Neural cell (in vitro differentiated cells): Measurements from ENCODE around the gene ANKRD52.

ENCODE experiments used
- EP300 ChIP-seq: fragments of 450-650 bp; conservative IDR thresholded peaks from 2 replicates; pipeline ENCODE4 v1.6.1; 2014; ENCODE audit warnings: antibody characterized with exemption, mild to moderate bottlenecking, moderate library complexity; ENCODE audit not compliant: poor library complexity, severe bottlenecking
- EZH2 ChIP-seq: fragments of 200-600, 300-800 bp; shearing (Covaris generic), sonication (generic); IDR thresholded peaks from 2 replicates; pipeline ENCODE4 v1.6.1; 2014; ENCODE audit warnings: antibody characterized with exemption, low read length, borderline replicate concordance, mild to moderate bottlenecking; ENCODE audit not compliant: insufficient read depth, poor library complexity, severe bottlenecking
- MXI1 ChIP-seq: fragments of 450-650 bp; conservative IDR thresholded peaks from 2 replicates; pipeline ENCODE4 v1.6.1; 2014; ENCODE audit warnings: antibody characterized with exemption, mild to moderate bottlenecking; ENCODE audit not compliant: poor library complexity, severe bottlenecking
- POLR2AphosphoS5 ChIP-seq: IDR thresholded peaks from 2 replicates; pipeline ENCODE4 v1.6.1; 2012
- RAD21 ChIP-seq: fragments of 450-650 bp; conservative IDR thresholded peaks from 2 replicates; pipeline ENCODE4 v1.6.1; 2014; ENCODE audit warnings: antibody characterized with exemption, mild to moderate bottlenecking, moderate library complexity
- SMC3 ChIP-seq: fragments of 450-650 bp; conservative IDR thresholded peaks from 2 replicates; pipeline ENCODE4 v1.6.1; 2014; ENCODE audit warnings: antibody characterized with exemption, mild to moderate bottlenecking, moderate library complexity; ENCODE audit not compliant: poor library complexity
- TAF1 ChIP-seq: IDR thresholded peaks from 2 replicates; pipeline ENCODE4 v1.6.1; 2012; ENCODE audit warnings: low read depth
- TF ChIP-seq, protein P1 (sequence below): fragments of 450-650 bp; IDR thresholded peaks from 2 replicates; pipeline ENCODE4 v1.5.1; 2014; ENCODE audit warnings: antibody characterized with exemption, mild to moderate bottlenecking, moderate library complexity; ENCODE audit not compliant: poor library complexity, severe bottlenecking
- TF ChIP-seq, protein P2 (sequence below): IDR thresholded peaks from 2 replicates; pipeline ENCODE4 v1.6.1; 2012; ENCODE audit warnings: borderline replicate concordance

DNA sequence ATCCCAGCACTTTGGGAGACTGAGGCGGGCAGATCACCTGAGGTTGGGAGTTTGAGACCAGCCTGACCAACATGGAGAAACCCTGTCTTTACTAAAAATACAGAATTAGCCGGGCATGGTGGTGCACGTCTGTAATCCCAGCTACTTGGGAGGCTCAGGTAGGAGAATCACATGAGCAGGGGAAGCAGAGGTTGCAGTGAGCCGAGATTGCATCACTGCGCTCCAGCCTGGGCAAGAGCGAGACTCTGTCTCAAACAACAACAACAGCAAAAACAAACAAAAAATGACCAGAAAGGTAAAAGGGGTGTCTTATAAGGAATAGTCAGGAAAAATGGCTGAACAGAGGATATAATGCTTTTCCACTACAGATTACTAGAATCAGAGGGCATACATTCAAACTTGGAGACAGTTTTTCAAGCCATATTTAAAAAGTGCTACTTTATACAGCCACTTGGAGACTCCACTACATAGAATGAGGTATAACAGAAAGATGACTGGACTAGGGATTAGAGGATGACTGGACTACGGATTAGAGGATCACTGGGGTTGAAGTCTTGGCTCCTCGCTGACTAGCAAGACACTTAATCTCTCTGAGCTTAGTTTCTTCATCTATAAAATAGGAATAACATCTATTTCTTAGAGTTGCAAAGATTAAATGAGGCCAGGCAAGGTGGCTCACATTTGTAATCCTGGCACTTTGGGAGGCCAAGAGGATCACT, 46.8 kb upstream of the ANKRD52 start:
- TF ChIP-seq, protein P1, sequence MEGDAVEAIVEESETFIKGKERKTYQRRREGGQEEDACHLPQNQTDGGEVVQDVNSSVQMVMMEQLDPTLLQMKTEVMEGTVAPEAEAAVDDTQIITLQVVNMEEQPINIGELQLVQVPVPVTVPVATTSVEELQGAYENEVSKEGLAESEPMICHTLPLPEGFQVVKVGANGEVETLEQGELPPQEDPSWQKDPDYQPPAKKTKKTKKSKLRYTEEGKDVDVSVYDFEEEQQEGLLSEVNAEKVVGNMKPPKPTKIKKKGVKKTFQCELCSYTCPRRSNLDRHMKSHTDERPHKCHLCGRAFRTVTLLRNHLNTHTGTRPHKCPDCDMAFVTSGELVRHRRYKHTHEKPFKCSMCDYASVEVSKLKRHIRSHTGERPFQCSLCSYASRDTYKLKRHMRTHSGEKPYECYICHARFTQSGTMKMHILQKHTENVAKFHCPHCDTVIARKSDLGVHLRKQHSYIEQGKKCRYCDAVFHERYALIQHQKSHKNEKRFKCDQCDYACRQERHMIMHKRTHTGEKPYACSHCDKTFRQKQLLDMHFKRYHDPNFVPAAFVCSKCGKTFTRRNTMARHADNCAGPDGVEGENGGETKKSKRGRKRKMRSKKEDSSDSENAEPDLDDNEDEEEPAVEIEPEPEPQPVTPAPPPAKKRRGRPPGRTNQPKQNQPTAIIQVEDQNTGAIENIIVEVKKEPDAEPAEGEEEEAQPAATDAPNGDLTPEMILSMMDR: no peak
- TF ChIP-seq EP300 (no peak), RAD21 (no peak), TAF1 (no peak), EZH2 (no peak), MXI1 (no peak), POLR2AphosphoS5 (no peak), SMC3 (no peak)
- TF ChIP-seq, protein P2, sequence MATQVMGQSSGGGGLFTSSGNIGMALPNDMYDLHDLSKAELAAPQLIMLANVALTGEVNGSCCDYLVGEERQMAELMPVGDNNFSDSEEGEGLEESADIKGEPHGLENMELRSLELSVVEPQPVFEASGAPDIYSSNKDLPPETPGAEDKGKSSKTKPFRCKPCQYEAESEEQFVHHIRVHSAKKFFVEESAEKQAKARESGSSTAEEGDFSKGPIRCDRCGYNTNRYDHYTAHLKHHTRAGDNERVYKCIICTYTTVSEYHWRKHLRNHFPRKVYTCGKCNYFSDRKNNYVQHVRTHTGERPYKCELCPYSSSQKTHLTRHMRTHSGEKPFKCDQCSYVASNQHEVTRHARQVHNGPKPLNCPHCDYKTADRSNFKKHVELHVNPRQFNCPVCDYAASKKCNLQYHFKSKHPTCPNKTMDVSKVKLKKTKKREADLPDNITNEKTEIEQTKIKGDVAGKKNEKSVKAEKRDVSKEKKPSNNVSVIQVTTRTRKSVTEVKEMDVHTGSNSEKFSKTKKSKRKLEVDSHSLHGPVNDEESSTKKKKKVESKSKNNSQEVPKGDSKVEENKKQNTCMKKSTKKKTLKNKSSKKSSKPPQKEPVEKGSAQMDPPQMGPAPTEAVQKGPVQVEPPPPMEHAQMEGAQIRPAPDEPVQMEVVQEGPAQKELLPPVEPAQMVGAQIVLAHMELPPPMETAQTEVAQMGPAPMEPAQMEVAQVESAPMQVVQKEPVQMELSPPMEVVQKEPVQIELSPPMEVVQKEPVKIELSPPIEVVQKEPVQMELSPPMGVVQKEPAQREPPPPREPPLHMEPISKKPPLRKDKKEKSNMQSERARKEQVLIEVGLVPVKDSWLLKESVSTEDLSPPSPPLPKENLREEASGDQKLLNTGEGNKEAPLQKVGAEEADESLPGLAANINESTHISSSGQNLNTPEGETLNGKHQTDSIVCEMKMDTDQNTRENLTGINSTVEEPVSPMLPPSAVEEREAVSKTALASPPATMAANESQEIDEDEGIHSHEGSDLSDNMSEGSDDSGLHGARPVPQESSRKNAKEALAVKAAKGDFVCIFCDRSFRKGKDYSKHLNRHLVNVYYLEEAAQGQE: no peak
